Measurements from ENCODE around the gene NRBP1.
"Not testable (repeated sequence)": the region's sequence is repeated elsewhere in the genome, so short reads cannot be mapped to it uniquely, and the experiment has no call there.

NRBP1 gene

DNA sequence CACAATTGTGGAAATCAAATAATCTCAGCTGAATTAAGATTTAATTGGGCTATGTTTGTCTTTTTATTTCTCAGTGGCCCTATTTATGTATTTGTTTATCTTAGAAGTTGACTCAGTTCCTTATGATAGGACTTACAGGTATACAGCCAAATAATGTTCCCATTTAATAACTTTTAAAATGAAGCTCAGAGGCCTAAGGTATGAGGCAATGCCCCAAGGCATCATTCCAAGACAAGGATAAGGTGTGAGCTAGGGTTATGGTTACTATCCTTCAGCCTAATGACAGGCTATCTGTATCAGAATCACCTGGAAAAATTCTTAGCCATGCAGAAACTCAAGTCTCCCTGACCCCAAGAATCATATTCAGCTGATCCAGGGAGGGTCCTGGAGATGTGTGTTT, 7.4 kb upstream of the NRBP1 start:
- DNase-seq: no peak

DNA sequence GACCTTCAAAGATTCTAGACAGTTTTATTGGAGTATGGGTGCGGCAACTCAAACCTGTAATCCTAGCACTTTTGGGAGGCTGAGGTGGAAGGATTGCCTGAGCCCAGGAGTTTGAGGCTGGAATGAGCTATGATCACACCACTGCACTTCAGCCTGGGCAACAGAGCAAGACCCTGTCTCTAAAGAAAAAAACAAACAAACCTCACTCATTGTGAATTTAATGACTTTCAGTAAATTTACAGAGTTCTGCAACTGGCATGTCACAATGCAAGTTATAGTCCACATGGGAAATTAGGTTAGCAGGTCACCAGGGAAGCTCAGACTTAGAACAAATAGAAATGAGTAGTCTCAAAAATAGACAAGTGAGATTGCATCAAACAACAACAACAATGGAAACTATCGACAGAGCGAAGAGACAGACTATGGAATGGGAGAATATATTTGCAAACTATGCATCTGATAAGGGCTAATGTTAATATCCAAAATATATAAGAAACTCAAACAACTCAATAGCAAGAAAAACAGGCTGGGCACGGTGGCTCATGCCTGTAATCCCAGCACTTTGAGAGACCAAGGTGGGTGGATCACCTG, 6.7 kb upstream of the NRBP1 start:
- DNase-seq: no peak

DNA sequence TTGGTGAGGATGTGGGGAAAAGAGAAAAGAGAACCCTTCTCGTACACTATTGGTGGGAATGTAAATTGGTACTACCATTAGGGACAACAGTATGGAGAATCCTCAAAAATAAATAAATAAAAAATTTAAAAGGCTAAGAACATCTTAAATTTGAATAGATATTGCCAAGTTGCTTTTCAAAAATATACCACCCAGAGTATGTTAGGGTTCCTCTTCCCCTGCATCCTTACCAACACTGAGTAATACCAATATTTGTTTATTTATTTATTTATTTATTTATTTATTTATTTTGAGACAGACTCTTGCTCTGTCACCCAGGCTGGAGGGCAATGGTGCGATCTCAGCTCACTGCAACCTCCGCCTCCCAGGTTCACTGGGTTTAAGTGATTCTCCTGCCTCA, 5.5 kb upstream of the NRBP1 start:
- DNase-seq: no peak

DNA sequence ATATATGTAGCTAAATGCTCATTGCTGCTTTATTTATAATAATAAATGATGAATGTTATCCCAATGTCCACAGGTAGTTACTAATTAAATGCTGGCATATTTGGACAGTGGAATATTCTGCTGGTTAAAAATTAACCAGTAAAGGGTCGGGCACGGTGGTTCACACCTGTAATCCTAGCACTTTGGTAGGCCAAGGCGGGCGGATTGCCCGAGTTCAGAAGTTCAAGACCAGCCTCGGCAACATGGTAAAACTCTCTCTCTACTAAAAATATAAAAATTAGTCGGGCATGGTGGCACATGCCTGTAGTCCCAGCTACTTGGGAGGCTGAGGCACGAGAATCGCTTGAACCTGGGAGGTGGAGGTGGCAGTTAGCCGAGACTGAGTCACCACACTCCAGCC, 3.4 kb upstream of the NRBP1 start:
- not testable (repeated sequence) for DNase-seq

DNA sequence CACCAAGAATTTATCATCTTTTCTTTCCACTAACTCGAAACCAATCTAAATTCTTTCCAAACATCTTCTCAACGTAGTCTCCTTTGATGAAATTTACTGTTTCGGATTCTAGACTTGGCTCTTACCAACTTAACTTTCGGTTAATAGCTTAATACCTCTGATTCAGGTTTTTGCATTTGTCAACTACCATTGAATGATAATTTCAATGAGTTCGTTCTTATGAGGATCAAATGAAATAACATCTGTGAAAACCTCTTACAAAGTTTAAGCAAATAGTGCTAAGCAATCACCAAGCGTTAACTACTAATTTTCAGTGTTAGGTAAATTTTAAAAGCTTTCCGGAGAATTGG, 593 bp upstream of the NRBP1 start:
- no peak for DNase-seq

DNA sequence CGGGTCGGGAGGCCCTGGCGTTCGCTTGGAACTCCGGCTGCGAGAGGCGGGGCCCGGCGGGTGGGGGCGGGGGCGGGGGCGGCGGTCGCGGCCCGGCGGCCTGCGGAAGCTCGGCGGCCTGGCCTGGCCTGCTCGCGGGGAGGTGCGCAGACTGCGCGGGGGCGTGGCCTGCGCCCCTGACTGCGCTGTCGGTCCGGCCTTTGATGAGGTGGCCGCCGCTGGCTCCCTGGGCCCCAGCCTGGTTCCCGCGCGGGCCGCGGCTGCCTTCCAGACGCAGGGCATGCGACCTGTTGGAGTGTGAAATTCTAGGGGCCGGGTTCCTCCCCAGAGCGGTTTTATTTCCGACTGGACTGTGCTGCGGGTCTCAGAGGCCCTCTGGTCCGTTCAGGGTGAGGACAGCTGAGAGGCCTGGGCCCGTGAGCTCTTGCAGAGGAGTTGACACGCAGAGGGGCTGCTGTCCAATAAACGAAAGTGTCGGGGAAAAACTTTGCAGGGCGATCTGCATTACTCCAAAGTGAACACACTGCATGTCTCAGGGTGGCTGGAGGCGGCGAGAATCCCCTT, 629 bp downstream of the NRBP1 start:
- DNase-seq: peak; percentile 93

DNA sequence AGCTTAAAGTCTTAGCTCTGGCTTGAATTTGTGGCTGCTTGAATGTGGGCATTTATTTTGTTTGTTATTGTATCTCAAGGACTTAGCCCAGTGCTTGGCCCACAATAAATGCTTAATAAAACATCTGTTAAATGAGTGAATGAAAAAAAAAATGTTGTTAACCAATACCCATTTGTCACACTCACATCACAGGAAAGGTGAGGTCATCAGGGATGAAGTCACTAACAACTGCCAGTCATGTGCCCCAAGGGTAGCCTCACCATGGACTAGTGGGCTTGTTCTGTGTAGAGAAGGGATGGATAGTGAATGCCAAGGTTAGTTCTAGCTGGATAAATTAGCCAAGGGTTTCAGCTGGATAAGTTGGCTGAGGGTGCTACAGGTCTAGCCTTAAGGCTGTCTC, 3.0 kb downstream of the NRBP1 start:
- no peak for DNase-seq

DNA sequence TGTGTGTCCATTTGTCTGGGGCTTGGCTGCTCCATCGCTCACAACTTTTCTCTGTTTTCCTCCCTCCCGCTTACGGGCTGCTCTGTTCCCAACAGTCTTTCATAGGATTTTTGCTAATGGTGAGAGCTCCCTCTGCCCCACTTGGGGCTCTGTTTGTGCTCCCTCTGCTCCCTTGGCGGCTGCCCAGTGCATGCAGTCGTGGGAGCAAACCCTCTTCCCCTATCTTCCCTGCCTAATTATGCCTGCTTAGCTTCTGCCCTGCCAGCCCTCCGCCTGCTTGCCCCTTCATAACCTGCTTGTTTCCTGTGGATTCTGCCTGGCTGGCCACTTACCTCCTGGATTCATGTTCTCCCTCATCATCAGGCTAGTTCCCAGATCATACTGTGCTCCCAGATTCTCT, 7.2 kb downstream of the NRBP1 start:
- DNase-seq: no peak

DNA sequence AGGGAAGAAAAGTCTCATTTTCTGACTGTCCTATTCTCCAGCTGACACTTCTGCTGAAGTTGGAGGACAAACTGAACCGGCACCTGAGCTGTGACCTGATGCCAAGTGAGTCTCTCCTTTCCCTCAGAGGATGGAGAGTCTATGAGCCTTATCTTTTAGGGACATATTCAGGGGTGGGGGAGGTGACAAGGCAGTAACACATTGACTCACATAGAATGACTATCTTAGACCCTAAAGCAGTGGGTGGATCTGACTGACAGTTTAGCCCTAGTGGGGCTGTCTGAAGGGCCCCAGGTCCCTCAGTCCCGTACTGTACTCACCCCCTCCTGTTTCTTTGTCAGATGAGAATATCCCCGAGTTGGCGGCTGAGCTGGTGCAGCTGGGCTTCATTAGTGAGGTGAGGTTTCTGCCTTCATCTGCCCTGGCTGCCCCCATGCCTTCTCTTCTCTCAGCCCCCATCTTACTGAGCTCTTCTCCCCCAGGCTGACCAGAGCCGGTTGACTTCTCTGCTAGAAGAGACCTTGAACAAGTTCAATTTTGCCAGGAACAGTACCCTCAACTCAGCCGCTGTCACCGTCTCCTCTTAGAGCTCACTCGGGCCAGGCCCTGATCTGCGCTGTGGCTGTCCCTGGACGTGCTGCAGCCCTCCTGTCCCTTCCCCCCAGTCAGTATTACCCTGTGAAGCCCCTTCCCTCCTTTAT, 12.9 kb downstream of the NRBP1 start:
- DNase-seq: peak; percentile 23

DNA sequence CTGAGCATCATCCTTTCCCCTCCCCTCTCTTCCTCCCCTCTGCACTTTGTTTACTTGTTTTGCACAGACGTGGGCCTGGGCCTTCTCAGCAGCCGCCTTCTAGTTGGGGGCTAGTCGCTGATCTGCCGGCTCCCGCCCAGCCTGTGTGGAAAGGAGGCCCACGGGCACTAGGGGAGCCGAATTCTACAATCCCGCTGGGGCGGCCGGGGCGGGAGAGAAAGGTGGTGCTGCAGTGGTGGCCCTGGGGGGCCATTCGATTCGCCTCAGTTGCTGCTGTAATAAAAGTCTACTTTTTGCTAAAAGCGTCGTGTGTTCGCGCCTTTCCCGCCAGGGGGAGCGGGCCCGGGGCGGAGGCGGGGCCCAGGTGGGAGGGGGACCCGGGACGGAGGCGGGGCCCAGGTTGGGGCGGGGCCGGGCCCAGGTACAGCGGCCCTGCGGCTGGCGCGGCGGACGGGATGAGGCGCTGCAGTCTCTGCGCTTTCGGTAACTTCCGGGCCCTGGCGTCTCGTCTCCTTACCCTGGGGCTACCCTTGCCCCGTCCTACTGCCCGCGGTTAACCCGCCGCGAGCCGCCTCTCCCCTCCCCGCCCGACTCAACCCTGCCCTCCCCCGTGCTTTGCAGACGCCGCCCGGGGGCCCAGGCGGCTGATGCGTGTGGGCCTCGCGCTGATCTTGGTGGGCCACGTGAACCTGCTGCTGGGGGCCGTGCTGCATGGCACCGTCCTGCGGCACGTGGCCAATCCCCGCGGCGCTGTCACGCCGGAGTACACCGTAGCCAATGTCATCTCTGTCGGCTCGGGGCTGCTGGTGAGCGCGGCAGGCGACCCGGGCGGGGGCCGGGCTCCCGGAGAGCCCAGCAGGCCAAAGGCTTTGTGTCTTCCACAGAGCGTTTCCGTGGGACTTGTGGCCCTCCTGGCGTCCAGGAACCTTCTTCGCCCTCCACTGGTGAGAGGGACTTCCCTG, 13.8 kb downstream of the NRBP1 start, which contains the start of gene KRTCAP3:
Gene KRTCAP3, plus strand, starts transcription at position 424 of the 962 bp plus-strand sequence. Its CDS starts 32 bp downstream, at position 456.
- peak; percentile 47 for DNase-seq

DNA sequence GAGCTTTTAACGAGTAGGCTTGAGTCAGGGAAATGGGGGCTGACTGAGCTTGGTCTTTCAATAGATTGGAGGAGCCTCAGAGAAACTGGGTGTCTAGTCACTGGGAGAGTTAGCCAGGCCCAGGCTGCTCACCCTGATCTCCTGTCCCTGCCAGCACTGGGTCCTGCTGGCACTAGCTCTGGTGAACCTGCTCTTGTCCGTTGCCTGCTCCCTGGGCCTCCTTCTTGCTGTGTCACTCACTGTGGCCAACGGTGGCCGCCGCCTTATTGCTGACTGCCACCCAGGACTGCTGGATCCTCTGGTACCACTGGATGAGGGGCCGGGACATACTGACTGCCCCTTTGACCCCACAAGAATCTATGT, 14.5 kb downstream of the NRBP1 start:
- no peak for DNase-seq

DNA sequence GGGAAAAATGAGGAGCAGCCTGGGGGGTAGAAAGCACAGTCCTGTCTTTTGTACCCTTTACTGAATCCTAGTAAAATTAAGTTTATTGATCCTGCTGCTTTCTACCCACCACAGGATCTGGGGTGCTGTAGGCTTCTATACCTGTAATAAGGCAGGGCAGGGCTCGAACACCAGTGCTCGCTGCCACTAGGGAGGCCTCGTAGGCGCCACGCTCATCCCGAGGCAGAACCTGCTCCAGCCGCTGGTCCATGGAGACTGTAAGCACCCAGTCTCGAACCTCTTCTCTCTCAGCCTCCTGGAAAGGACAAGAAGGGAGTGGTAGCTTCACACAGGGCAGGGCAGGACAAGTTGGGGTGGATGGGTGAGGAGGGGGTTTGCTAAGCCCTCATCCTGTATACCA, 16.7 kb downstream of the NRBP1 start:
- DNase-seq: no peak

DNA sequence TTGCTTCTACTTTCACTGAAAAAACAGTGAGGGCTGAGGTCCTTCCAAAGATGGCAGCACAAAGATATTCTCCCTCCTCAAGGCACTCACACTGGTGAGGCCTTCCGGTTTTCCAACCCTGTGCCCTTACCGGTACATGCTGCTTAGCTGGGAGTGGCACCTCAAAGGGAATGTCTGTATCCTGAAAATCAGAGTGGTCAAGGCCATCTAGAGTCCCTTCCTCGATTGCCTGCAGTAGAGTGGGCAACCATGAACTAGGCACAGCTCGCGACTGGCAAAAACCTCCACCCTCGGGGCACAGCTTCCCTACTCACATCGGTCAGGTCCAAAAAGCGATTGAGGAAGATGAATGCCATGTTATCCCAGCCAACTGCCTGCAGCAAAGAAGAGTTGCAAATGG, 17.2 kb downstream of the NRBP1 start:
- DNase-seq: no peak

DNA sequence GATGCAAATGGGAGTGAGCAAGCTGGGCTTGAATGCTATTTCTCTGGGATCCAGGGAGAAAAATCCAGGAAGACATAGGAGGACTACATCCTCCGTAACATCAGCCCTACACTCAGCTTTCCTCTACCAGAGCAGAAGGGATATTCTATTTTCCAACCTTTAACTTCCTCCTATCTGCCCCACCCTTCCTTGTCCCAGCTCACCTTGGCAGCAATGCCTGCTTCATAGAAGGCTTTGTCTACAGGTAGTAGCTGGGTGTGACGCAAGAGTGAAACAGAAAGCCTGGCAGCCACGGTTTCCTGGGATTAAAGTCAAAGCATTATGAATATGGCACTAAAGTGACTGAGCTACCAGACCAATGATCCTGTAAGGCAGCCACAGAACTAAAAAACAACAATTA, 17.6 kb downstream of the NRBP1 start:
- no peak for DNase-seq

DNA sequence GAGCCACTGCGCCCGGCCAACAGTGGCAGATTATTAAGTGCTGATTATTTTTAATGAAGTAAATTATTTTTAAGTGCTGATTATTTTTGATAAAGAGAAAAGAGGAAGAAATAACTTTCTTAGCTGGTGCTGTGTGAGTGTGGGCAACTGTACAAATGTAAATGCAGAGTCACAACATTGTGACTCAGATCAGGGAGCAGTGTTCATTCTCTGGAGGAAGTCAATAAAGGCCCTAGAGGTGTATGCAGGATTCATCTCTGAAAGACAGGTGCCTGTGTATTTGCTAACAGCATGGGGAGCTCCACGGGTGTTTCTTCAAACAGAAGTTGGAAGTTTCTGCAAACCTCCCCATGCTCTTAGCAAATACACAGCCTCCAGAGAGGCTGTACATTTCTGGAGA, 19.9 kb downstream of the NRBP1 start:
- DNase-seq: no peak

DNA sequence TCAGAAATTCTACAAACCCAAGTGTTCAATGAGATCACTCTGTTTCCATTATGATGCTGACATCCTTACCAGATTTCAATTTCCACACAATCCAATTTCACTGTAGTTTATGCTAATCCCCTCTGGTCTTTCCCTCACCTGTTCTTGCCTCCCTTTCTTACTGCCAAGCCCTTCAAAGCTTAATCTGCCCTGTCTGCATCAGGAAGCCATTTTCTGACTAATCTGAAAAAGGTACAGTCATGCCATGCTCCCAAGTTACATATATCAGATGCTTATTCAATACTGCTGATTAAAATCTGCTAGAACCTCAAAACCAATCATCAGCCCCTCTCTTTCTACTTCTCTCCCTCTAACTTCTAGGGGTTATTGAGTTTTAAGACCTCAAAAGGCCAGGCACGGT, 22.7 kb downstream of the NRBP1 start:
- DNase-seq: no peak

DNA sequence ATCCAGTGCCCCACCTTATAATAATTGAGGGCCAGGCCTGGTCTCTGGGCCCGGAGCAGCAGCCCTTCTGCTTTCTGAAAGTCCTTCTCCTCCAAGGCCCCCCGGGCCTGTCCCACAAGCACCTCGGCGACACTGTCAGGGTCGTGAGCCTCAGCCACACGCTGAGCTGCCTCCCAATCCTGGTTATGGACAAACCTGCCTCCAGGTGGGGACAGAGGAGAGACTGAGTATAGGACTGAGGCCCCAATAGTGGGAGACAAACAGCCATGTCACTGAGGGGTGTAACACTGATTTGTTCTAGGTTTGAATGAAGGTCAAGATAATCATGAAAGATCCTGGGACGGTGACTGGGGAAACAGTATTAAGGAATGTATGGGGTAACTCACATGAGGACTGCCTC, 25.5 kb downstream of the NRBP1 start:
- DNase-seq: no peak

DNA sequence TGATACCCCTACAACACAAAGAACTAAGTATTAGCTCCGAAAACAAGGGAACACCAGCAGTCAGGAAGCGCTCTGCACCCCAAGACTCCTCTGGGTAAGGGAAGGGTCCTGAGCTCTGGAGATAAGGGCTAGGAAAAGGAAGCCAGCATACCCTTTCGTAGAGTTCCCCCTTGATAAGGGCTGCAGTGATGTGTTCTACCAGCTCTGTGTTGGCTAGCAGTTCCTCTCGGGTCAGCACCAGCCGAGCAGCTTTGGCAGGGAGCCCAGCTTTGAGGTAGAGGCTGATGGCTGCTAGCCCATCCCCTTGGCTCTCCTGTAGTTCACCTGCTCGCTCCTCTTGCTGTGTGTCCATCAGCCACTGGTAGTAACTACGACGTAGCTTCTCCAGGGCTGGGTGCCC, 32.7 kb downstream of the NRBP1 start:
- DNase-seq: no peak

DNA sequence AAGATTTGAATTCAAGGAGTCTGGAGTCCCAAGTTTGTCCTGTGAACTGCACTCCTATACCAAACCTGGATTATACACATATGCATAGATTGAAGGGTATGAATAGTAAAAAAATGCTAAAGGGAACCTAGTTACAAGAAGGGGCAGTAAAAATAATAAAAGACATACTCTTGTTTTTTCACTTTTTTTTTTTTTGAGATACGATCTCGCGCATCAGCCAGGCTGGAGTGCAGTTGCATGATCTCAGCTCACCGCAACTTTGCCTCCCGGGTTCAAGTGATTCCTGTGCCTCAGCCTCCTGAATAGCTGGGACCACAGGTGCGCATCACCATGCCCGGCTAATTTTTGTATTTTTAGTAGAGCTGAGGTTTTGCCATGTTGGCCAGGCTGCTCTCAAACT, 36.0 kb downstream of the NRBP1 start:
- no peak for DNase-seq

DNA sequence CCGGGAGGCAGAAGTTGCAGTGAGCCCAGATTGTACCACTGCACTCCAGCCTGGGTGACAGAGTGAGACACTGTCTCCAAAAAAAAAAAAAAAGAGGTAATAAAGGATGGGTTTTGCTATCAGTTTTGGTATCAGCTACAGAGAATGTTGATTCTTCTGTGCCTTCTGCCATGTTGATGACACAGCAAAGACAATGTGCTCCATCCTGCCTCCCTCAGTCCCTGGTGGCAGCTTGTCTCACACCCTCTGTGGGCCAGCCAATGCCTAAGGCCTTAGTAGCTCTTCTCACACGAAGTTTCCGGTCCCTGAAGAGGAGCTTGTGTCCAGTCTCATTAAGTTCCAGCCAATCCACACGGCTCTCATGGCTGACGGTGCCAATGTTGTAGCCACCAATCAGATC, 43.5 kb downstream of the NRBP1 start:
- DNase-seq: no peak

DNA sequence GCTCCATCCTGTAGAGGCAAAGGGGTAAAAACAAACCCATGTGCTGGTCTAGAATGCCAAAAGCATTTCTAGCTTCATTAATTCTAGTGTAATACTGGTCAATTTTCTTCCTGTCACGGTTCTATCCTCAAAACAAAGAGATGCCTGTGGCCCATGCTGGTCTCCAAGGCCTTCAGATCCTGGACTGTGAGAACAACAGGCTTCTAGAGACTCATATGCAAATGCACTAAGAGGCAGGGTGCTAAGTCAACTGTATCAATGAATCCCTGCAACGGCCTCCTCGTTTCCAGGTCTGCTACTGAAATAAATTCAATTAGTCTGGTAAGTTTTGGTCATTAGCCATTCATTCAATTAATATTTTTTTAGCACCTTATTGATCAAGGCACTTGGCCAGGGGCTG, 57.1 kb downstream of the NRBP1 start:
- no peak for DNase-seq

DNA sequence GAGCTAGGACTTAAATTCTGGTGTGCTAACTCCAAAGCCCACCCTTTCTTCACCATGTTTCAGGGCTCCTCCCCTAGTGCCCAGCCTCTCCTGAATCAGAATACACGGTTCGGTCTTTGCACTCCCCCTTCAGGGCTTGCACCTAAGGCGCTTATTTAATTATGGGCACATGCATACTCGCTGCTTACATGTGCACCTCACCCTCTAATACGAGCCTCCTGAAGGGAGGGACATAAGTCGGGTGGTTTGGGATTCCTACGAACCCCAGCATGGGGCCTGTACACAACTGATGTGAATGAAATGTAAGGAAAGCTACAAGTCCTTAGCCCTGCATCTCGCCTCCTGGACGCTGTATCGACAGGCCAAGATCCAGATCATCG, 60.7 kb downstream of the NRBP1 start:
- DNase-seq: no peak
